Measurements from ENCODE around the gene PLPPR2. TPM values are rescaled to one million over a fixed set of nuclear protein-coding genes. Genes with fewer than 3 reads are reported as not detected.
"Not testable (repeated sequence)": the region's sequence is repeated elsewhere in the genome, so short reads cannot be mapped to it uniquely, and the experiment has no call there.

Gene PLPPR2
- total and polyA plus RNA-seq, 12 donors, result 4.1 to 19.8 (median 10.6) TPM

DNA sequence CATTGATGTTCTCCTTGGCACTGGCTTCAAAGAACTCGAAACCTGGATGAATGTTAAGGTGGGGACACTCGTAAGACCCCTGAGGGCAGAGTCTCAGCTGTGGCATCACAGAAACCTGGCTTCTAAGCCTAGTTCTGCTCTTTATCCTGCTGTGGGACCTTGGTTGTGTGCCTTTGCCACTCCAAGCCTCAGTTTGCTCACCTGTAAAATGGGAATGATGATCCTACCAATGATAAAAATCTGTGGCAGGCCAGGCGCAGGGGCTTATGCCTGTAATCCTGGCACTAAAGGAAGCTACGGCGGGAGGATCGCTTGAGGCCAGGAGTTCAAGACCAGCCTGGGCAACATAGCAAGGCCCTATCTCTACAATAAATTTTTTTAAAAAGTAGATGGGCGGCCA, 29.7 kb upstream of the PLPPR2 start:
- DNase-seq, result no peak
- Histone ChIP-seq H3K27ac (peak overlapping the region in 2 of 10 donors; percentile 80 to 84), H3K36me3 (peaks cover 0 to 58% (median 16%) of the 10 kb centered on the region in 9 donors), H3K4me3 (no peak overlapping the region), H3K27me3 (no peaks in the 10 kb centered on the region), H3K9me3 (no peaks in the 10 kb centered on the region), H3K4me1 (peaks cover 0 to 53% (median 20%) of the 10 kb centered on the region in 9 donors)
- ATAC-seq, result no peak
- 89 to 90% methylated on average over 7 of the region's 7 CpGs for WGBS, 2 donors
- intact Hi-C loops (cut with DNase I), result no loop called here
- TF ChIP-seq, protein P1, sequence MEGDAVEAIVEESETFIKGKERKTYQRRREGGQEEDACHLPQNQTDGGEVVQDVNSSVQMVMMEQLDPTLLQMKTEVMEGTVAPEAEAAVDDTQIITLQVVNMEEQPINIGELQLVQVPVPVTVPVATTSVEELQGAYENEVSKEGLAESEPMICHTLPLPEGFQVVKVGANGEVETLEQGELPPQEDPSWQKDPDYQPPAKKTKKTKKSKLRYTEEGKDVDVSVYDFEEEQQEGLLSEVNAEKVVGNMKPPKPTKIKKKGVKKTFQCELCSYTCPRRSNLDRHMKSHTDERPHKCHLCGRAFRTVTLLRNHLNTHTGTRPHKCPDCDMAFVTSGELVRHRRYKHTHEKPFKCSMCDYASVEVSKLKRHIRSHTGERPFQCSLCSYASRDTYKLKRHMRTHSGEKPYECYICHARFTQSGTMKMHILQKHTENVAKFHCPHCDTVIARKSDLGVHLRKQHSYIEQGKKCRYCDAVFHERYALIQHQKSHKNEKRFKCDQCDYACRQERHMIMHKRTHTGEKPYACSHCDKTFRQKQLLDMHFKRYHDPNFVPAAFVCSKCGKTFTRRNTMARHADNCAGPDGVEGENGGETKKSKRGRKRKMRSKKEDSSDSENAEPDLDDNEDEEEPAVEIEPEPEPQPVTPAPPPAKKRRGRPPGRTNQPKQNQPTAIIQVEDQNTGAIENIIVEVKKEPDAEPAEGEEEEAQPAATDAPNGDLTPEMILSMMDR (IDR thresholded peaks at IDR 0.05), result no peak

DNA sequence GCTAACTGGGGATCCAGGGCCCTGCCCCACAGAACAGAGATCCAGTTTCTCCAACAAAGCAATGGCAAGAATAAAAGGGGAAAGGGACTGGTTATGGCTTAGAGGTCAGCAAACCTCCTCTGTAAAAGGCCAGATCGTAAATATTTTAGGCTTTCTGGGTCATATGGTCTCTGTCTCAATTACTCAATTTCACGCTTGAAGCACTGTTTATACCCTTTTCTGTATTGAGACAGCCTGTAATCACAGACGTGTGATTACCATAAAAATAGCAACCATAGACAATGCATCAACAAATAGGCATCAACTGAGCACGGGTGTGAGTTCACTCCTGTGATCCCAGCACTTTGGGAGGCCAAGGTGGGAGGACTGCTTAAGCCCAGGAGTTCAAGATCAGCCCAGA, 25.1 kb upstream of the PLPPR2 start:
- WGBS, 2 donors, result 84 to 87% methylated on average over 4 of the region's 4 CpGs
- DNase-seq (no peak), ATAC-seq (no peak)
- Histone ChIP-seq H3K27ac (no peak overlapping the region), H3K4me1 (peaks cover 0 to 8% (median 0%) of the 10 kb centered on the region in 9 donors), H3K4me3 (no peak overlapping the region), H3K27me3 (no peaks in the 10 kb centered on the region), H3K9me3 (no peaks in the 10 kb centered on the region), H3K36me3 (peaks cover 0 to 100% (median 30%) of the 10 kb centered on the region in 9 donors)
- TF ChIP-seq, protein P1 (IDR thresholded peaks at IDR 0.05), result no peak
- intact Hi-C loops (cut with DNase I), result no loop called here

DNA sequence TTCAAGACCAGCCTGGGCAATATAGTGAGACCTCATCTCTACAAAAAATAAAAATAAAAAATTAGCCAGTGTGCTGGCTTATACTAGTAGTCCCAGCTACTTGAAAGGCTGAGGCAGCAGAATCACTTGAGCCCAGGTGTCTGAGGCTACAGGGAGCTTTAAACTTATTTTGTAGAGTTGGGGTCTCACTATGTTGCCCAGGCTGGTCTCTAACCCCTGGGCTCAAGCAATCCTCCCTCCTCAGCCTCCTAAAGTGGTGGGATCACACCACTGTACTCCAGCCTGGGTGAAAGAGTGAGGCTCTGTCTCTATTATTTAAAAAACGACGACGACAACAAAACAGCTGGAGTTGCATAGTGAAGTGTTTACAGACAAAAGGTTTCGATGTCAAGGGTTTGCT, 23.7 kb upstream of the PLPPR2 start:
- WGBS, 2 donors, result 83 to 94% methylated on average over 4 of the region's 4 CpGs
- H3K4me3 ChIP-seq, result no peak overlapping the region
- ATAC-seq, result no peak
- H3K36me3 ChIP-seq, result peaks cover 0 to 100% (median 39%) of the 10 kb centered on the region in 9 donors
- H3K27me3 ChIP-seq, result no peaks in the 10 kb centered on the region
- H3K27ac ChIP-seq, result no peak overlapping the region
- TF ChIP-seq, protein P1 (IDR thresholded peaks at IDR 0.05), result no peak
- no peaks in the 10 kb centered on the region for H3K9me3 ChIP-seq
- no peak for DNase-seq
- intact Hi-C loops (cut with DNase I), result no loop called here
- no peaks in the 10 kb centered on the region for H3K4me1 ChIP-seq

DNA sequence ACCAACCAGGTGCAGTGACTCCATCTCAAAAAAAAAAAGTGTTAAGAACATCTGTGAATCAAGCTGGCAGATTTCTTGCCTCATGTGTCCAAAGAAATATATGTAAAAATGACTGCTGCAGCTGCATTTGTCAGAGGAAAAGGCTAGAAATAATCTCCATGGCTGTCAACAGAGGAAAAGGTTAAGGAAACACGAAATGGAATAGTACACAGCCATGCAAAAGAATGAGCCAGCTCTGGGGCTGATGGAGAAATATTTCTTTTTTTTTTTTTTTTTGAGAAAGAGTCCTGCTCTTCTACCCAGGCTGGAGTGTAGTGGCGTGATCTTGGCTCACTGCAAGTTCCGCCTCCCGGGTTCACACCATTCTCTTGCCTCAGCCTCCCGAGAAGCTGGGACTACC, 22.4 kb upstream of the PLPPR2 start:
- no peak for DNase-seq
- H3K27me3 ChIP-seq, result no peaks in the 10 kb centered on the region
- TF ChIP-seq, protein P1 (IDR thresholded peaks at IDR 0.05), result no peak
- peaks cover 0 to 11% (median 0%) of the 10 kb centered on the region in 9 donors for H3K4me1 ChIP-seq
- H3K9me3 ChIP-seq, result no peaks in the 10 kb centered on the region
- H3K27ac ChIP-seq, result no peak overlapping the region
- WGBS, 2 donors, result 96 to 99% methylated on average over 5 of the region's 5 CpGs
- ATAC-seq, result no peak
- intact Hi-C loops (cut with DNase I), result no loop called here
- H3K36me3 ChIP-seq, result peaks cover 0 to 97% (median 30%) of the 10 kb centered on the region in 9 donors
- no peak overlapping the region for H3K4me3 ChIP-seq

DNA sequence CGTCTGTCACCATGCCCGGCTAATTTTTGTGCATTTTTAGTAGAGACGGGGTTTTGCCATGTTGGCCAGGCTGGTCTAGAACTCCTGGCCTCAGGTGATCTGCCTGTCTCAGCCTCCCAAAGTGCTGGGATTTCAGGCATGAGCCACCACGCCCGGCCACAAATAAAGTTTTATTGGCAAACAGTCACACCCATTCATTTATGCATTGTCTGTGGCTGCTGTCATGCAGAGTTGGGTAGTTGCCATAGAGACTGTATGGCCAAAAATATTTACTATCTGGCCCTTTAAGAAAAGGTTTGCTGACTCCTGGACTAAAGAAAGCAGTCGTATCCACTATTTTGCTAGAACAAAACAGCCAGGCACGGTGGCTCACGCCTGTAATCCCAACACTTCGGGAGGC, 21.4 kb upstream of the PLPPR2 start:
- H3K9me3 ChIP-seq; intact Hi-C loops (cut with DNase I); H3K27ac ChIP-seq; H3K4me3 ChIP-seq; DNase-seq; ATAC-seq; H3K27me3 ChIP-seq: not testable (repeated sequence)
- peaks cover 0 to 87% (median 30%) of the 10 kb centered on the region in 9 donors for H3K36me3 ChIP-seq
- peaks cover 0 to 21% (median 0%) of the 10 kb centered on the region in 9 donors for H3K4me1 ChIP-seq
- WGBS, 2 donors, result 86 to 91% methylated on average over 9 of the region's 9 CpGs
